ENCODE results near the gene PSME3.
A peak's percentile ranks its signal among the peaks of the same experiment; 100 is the strongest.

The PSME3 gene

GRCh38 chr17:42798383-42799380 lies 34.5 kb upstream of the PSME3 start, which contains the start of the genes CNTD1 and COA3 (continued):
- peak; percentile 81 for TF ChIP-seq ZNF600 (tag by site-specific recombination; IDR thresholded peaks at IDR 0.05)
- 0 out of 2 replicates have a peak, but pooled peaks have one; percentile 49 for TF ChIP-seq ZNF777 (tag by site-specific recombination; IDR thresholded peaks at IDR 0.05; ENCODE audit: borderline replicate concordance)
- peak; percentile 98 for TF ChIP-seq ZNF335 (tag by site-specific recombination; conservative IDR thresholded peaks at IDR 0.05)
- TF ChIP-seq ZBTB6 (tag by site-specific recombination; IDR thresholded peaks at IDR 0.05), result no peak
- no peak for TF ChIP-seq ZNF529 (tag by site-specific recombination; IDR thresholded peaks at IDR 0.05; ENCODE audit: insufficient replicate concordance)
- TF ChIP-seq KLF7 (tag by site-specific recombination; IDR thresholded peaks at IDR 0.05; ENCODE audit: borderline replicate concordance), result 0 out of 2 replicates have a peak, but pooled peaks have one; percentile 44
- no peak for TF ChIP-seq ZNF747 (tag by site-specific recombination; IDR thresholded peaks at IDR 0.05)
- TF ChIP-seq GLI4 (tag by site-specific recombination; IDR thresholded peaks at IDR 0.05), result no peak; the same call in 1 of the 2 replicates
- TF ChIP-seq ZBTB26 (tag by site-specific recombination; optimal IDR thresholded peaks at IDR 0.05), result peak; percentile 90
- TF ChIP-seq ZNF341 (tag by site-specific recombination; IDR thresholded peaks at IDR 0.05; ENCODE audit: low read depth), result peak; percentile 58; the same call in 1 of the 2 replicates
- TF ChIP-seq RBAK (tag by site-specific recombination; IDR thresholded peaks at IDR 0.05), result 0 out of 2 replicates have a peak, but pooled peaks have one; percentile 34
- TF ChIP-seq ZNF664 (tag by site-specific recombination; IDR thresholded peaks at IDR 0.05), result no peak
- TF ChIP-seq ZBTB8A (tag by site-specific recombination; IDR thresholded peaks at IDR 0.05), result peak; percentile 98
- TF ChIP-seq, protein P1, sequence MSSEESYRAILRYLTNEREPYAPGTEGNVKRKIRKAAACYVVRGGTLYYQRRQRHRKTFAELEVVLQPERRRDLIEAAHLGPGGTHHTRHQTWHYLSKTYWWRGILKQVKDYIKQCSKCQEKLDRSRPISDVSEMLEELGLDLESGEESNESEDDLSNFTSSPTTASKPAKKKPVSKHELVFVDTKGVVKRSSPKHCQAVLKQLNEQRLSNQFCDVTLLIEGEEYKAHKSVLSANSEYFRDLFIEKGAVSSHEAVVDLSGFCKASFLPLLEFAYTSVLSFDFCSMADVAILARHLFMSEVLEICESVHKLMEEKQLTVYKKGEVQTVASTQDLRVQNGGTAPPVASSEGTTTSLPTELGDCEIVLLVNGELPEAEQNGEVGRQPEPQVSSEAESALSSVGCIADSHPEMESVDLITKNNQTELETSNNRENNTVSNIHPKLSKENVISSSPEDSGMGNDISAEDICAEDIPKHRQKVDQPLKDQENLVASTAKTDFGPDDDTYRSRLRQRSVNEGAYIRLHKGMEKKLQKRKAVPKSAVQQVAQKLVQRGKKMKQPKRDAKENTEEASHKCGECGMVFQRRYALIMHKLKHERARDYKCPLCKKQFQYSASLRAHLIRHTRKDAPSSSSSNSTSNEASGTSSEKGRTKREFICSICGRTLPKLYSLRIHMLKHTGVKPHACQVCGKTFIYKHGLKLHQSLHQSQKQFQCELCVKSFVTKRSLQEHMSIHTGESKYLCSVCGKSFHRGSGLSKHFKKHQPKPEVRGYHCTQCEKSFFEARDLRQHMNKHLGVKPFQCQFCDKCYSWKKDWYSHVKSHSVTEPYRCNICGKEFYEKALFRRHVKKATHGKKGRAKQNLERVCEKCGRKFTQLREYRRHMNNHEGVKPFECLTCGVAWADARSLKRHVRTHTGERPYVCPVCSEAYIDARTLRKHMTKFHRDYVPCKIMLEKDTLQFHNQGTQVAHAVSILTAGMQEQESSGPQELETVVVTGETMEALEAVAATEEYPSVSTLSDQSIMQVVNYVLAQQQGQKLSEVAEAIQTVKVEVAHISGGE (tag by site-specific recombination; conservative IDR thresholded peaks at IDR 0.05; ENCODE audit: low read depth), result peak; percentile 86
- peak; percentile 79 for TF ChIP-seq SP3 (tag by site-specific recombination; IDR thresholded peaks at IDR 0.05)
- TF ChIP-seq YY1 (tag by site-specific recombination; IDR thresholded peaks at IDR 0.05), result peak; percentile 93
- TF ChIP-seq ZNF19 (tag by site-specific recombination; IDR thresholded peaks at IDR 0.05; ENCODE audit: low read depth), result no peak

GRCh38 chr17:42803074-42803883 lies 29.9 kb upstream of the PSME3 start:
- Histone ChIP-seq H3K36me3 (ENCODE audit: control insufficient read depth in 2 of 2, insufficient read depth in 1 of 2, low read length in 2 of 2) (peaks cover 0 to 4% of the 10 kb centered on the region in 2 experiments; a peak in 1 of 3 replicates), H3K4me3 (ENCODE audit: low read depth, low read length) (no peak overlapping the region), H3K27ac (ENCODE audit: extremely low read depth, low read depth, low read length) (no peak overlapping the region), H3K9me3 (ENCODE audit: control insufficient read depth, insufficient read depth, low read depth, low read length) (no peaks in the 10 kb centered on the region), H3K4me1 (ENCODE audit: control insufficient read depth, insufficient read depth, low read length) (peaks cover 10% of the 10 kb centered on the region)
- TF ChIP-seq ZNF202 (tag by site-specific recombination; IDR thresholded peaks at IDR 0.05; ENCODE audit: borderline replicate concordance), result no peak
- TF ChIP-seq ZNF76 (tag by site-specific recombination; IDR thresholded peaks at IDR 0.05; ENCODE audit: borderline replicate concordance, low read depth), result no peak
- peak; percentile 96 for TF ChIP-seq ZIC2 (tag by site-specific recombination; IDR thresholded peaks at IDR 0.05)
- TF ChIP-seq MEIS1 (CRISPR knock-in tag; IDR thresholded peaks at IDR 0.05; ENCODE audit: borderline replicate concordance), result no peak
- no peak for TF ChIP-seq ZNF654 (tag by site-specific recombination; IDR thresholded peaks at IDR 0.05; ENCODE audit: low read depth)
- no peak for TF ChIP-seq KLF1 (tag by site-specific recombination; IDR thresholded peaks at IDR 0.05)
- TF ChIP-seq ZNF768 (tag by site-specific recombination; IDR thresholded peaks at IDR 0.05), result no peak
- no peak for TF ChIP-seq ZNF621 (tag by site-specific recombination; IDR thresholded peaks at IDR 0.05)
- peak; percentile 74 for TF ChIP-seq GLIS1 (tag by site-specific recombination; IDR thresholded peaks at IDR 0.05)
- ChIA-PET CTCF (interaction anchor here (0.6 to 3.7 kb wide), 8 partner anchors 11 to 83 kb away, joined by 3 to 36 read pairs (median 4); partner anchors contain the start of genes AOC2 and BECN1), POLR2A (interaction anchor here (0.6 to 2.2 kb wide), 7 partner anchors 13 to 195 kb away, joined by 3 to 6 read pairs (median 3); partner anchors contain the start of genes BECN1, PSME3 and RPL27)
